PC-9 (cell line): ENCODE results near the gene ACKR2. TPM values are rescaled to one million over a fixed set of nuclear protein-coding genes. Genes with fewer than 3 reads are reported as not detected.
A peak's percentile ranks its signal among the peaks of the same experiment; 100 is the strongest.

Experiments
- BruUV-seq: library from RNA; stranded (reverse); fragments of 400-500 nt; replicated peaks from 2 replicates; lab custom pipeline; 2021; lab: Mats Ljungman, UMichigan
- CTCF ChIA-PET: fragments of 300-600 bp; sonication (Branson Sonifier 250); formaldehyde crosslinking; loops from one replicate; lab custom pipeline; 2022; ENCODE audit warnings: antibody characterized with exemption; lab: Charles Lee
- POLR2A ChIA-PET: fragments of 300-600 bp; sonication (Branson Sonifier 250); formaldehyde crosslinking; loops from one replicate; lab custom pipeline; 2022; ENCODE audit warnings: antibody characterized with exemption; ENCODE audit not compliant: unreplicated experiment; lab: Charles Lee
- DNase-seq, 2 experiments: peaks; one replicate each; pipeline versions ENCODE4 v3.0.0 to v3.0.0-alpha.2; 2015 to 2022; ENCODE audit warnings: mixed read lengths in 1 of 2
- H2AFZ ChIP-seq: fragments of 200-600 bp; sonication (generic); 2 replicates; pipeline ENCODE4 v1.8.1; 2017; ENCODE audit warnings: antibody characterized with exemption
- H3F3A ChIP-seq: fragments of 200-600 bp; sonication (generic); 2 replicates; pipeline ENCODE4 v1.8.1; 2017; ENCODE audit warnings: antibody characterized with exemption, mild to moderate bottlenecking, low read depth; ENCODE audit not compliant: insufficient read depth
- H3K27ac ChIP-seq: fragments of 200-600 bp; sonication (generic); 2 replicates; pipeline ENCODE4 v1.6.1; 2016; ENCODE audit warnings: mixed run types
- H3K27me3 ChIP-seq: fragments of 200-600 bp; sonication (generic); 2 replicates; pipeline ENCODE4 v1.6.1; 2016; ENCODE audit warnings: low read depth, mixed run types; ENCODE audit not compliant: insufficient read depth
- H3K36me3 ChIP-seq: fragments of 200-600 bp; sonication (generic); 2 replicates; pipeline ENCODE4 v1.6.1; 2016; ENCODE audit warnings: low read depth, mixed run types
- H3K4me1 ChIP-seq: fragments of 200-600 bp; sonication (generic); replicated peaks from 2 replicates; pipeline ENCODE4 v1.6.1; 2016; ENCODE audit warnings: mixed run types; ENCODE audit not compliant: insufficient read depth
- H3K4me2 ChIP-seq: fragments of 200-600 bp; sonication (generic); 2 replicates; pipeline ENCODE4 v1.6.1; 2017; ENCODE audit warnings: mixed run types
- H3K4me3 ChIP-seq: fragments of 200-600 bp; sonication (generic); 2 replicates; pipeline ENCODE4 v1.6.1; 2016; ENCODE audit warnings: mixed run types
- H3K79me2 ChIP-seq: fragments of 200-600 bp; sonication (generic); 2 replicates; pipeline ENCODE4 v1.6.1; 2017; ENCODE audit warnings: low read depth, mixed run types
- H3K9me2 ChIP-seq: fragments of 200-600 bp; sonication (generic); 2 replicates; pipeline ENCODE4 v1.8.1; 2017; ENCODE audit warnings: mild to moderate bottlenecking; ENCODE audit not compliant: insufficient read depth
- H3K9me3 ChIP-seq: fragments of 200-600 bp; sonication (generic); 2 replicates; pipeline ENCODE4 v1.8.1; 2016; ENCODE audit warnings: low read depth; ENCODE audit not compliant: insufficient read depth
- H4K20me1 ChIP-seq: fragments of 200-600 bp; sonication (generic); 2 replicates; pipeline ENCODE4 v1.8.1; 2017; ENCODE audit not compliant: insufficient read depth
- EZH2 ChIP-seq: fragments of 200-600 bp; sonication (generic); IDR thresholded peaks from 2 replicates; pipeline ENCODE4 v1.8.0; 2017; ENCODE audit warnings: antibody characterized with exemption, low read depth
- intact Hi-C: fragments of 100-400 bp; cut with micrococcal nuclease; formaldehyde crosslinking; loops from one replicate; pipeline ENCODE4 v1.10.0; 2022; ENCODE audit not compliant: unreplicated experiment
- total RNA-seq: library from RNA; stranded (reverse); gene quantifications from 2 replicates; pipeline ENCODE4 v1.2.3, GENCODE V29; 2021
- TF ChIP-seq, protein P1 (sequence below): fragments of 200-600 bp; sonication (generic); conservative IDR thresholded peaks from 2 replicates; pipeline ENCODE4 v1.6.1; 2017; ENCODE audit warnings: mixed run types, antibody characterized with exemption, mild to moderate bottlenecking, moderate library complexity

Gene ACKR2
- total RNA-seq, 1 experiment from 2014 or later, result 2.9 TPM

DNA sequence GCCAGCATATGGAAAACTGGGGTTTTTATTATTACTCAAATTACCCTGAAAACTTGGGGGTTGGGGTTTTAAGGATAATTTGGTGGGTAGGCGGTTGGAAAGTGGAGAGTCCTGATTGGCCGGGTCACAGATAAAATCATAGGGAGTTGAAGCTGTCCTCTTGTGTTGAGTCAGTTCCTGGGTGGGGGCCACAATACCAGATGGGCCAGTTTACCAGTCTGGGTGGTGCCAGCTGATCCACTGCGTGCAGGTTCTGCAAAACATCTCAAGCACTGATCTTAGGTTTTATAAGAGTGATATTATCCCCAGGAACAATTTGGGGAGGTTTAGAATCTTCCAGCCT, 91.8 kb downstream of the ACKR2 start:
- Histone ChIP-seq H2AFZ (no peak overlapping the region; the same call in 1 of the 2 replicates), H3K4me3 (peak overlapping the region; percentile 37; the same call in 1 of the 2 replicates), H3K9me3 (peaks cover 4% of the 10 kb centered on the region; the same call in 1 of the 2 replicates), H3K27ac (peak overlapping the region; percentile 68), H3K9me2 (no peaks in the 10 kb centered on the region), H4K20me1 (no peaks in the 10 kb centered on the region), H3K4me1 (peaks cover 43% of the 10 kb centered on the region), H3K36me3 (no peaks in the 10 kb centered on the region), H3K4me2 (peak overlapping the region; percentile 59), H3F3A (peaks cover 25% of the 10 kb centered on the region; the same call in 1 of the 2 replicates), H3K27me3 (no peaks in the 10 kb centered on the region), H3K79me2 (no peaks in the 10 kb centered on the region)
- DNase-seq, result peak; percentile 49 to 74
- no TSS peak for BruUV-seq
- ChIA-PET CTCF (interaction anchor here (0.5 kb wide), 1 partner anchor 1724 kb away, joined by 3 read pairs; no protein-coding TSS in a partner anchor), POLR2A (no interaction called here)
- TF ChIP-seq, protein P1, sequence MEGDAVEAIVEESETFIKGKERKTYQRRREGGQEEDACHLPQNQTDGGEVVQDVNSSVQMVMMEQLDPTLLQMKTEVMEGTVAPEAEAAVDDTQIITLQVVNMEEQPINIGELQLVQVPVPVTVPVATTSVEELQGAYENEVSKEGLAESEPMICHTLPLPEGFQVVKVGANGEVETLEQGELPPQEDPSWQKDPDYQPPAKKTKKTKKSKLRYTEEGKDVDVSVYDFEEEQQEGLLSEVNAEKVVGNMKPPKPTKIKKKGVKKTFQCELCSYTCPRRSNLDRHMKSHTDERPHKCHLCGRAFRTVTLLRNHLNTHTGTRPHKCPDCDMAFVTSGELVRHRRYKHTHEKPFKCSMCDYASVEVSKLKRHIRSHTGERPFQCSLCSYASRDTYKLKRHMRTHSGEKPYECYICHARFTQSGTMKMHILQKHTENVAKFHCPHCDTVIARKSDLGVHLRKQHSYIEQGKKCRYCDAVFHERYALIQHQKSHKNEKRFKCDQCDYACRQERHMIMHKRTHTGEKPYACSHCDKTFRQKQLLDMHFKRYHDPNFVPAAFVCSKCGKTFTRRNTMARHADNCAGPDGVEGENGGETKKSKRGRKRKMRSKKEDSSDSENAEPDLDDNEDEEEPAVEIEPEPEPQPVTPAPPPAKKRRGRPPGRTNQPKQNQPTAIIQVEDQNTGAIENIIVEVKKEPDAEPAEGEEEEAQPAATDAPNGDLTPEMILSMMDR, result no peak
- TF ChIP-seq EZH2, result no peak
- intact Hi-C loops, result no loop called here

DNA sequence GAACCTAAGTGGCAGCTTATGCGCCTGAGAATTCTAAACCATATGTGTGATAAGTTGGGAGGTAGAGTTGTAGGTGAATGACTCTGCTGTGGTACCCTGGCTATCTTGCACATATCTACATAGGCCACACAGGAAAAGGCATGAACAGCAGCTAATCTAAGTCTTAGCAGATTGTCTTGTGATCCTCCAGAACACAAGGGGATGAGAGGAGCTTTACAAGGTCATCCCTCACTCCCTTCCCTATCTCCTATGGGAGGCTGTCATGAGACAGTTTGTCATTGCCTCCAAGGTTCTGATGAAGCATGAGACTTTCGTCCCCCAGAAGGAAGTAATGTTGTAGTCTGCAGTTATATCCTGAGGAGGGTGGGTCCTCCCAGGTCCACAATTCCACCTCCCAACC, 93.0 kb downstream of the ACKR2 start:
- Histone ChIP-seq H4K20me1 (no peaks in the 10 kb centered on the region), H3K27ac (peak overlapping the region; percentile 68), H3K4me2 (no peak overlapping the region), H3K4me3 (no peak overlapping the region), H3F3A (peaks cover 25% of the 10 kb centered on the region; the same call in 1 of the 2 replicates), H3K9me2 (no peaks in the 10 kb centered on the region), H3K36me3 (no peaks in the 10 kb centered on the region), H3K4me1 (peaks cover 43% of the 10 kb centered on the region), H2AFZ (no peak overlapping the region), H3K27me3 (no peaks in the 10 kb centered on the region), H3K9me3 (peaks cover 4% of the 10 kb centered on the region; the same call in 1 of the 2 replicates), H3K79me2 (no peaks in the 10 kb centered on the region)
- no TSS peak for BruUV-seq
- ChIA-PET CTCF (no interaction called here), POLR2A (no interaction called here)
- no peak for DNase-seq
- TF ChIP-seq, protein P1, result no peak
- no peak for TF ChIP-seq EZH2
- intact Hi-C loops, result no loop called here

DNA sequence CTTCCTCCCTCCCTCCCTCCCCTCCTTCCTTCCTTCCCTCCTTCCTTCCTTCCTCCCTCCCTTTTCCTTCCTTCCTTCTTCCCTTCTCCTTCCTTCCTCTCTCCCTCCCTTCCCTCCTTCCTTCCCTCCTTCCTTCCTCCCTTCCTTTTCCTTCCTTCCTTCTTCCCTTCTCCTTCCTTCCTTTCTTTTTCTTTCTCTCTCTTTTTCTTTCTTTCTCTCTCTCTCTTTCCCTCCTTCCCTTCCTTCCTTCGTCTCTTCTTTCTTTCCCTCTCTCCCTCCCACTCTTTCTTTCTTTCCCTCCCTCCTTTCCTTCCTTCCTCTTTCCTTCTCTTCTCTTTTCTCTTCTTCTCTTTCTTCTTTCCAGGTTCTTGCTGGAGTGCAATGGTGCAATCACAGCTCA, 94.8 kb downstream of the ACKR2 start:
- no peak overlapping the region for H3K4me3 ChIP-seq
- intact Hi-C loops, result no loop called here
- H3K9me2 ChIP-seq, result no peaks in the 10 kb centered on the region
- no peaks in the 10 kb centered on the region for H3K36me3 ChIP-seq
- H3K27ac ChIP-seq, result no peak overlapping the region
- peaks cover 25% of the 10 kb centered on the region; the same call in 1 of the 2 replicates for H3F3A ChIP-seq
- BruUV-seq, result no TSS peak
- no peak overlapping the region for H2AFZ ChIP-seq
- TF ChIP-seq EZH2, result no peak
- TF ChIP-seq, protein P1, result no peak
- no peaks in the 10 kb centered on the region for H3K9me3 ChIP-seq
- no peak overlapping the region for H3K4me2 ChIP-seq
- H4K20me1 ChIP-seq, result no peaks in the 10 kb centered on the region
- peaks cover 35% of the 10 kb centered on the region for H3K4me1 ChIP-seq
- no peaks in the 10 kb centered on the region for H3K79me2 ChIP-seq
- no peaks in the 10 kb centered on the region for H3K27me3 ChIP-seq
- no peak for DNase-seq
- POLR2A ChIA-PET, result no interaction called here
- CTCF ChIA-PET, result no interaction called here
